ENCODE measurements around the gene SLC2A1.

DNA sequence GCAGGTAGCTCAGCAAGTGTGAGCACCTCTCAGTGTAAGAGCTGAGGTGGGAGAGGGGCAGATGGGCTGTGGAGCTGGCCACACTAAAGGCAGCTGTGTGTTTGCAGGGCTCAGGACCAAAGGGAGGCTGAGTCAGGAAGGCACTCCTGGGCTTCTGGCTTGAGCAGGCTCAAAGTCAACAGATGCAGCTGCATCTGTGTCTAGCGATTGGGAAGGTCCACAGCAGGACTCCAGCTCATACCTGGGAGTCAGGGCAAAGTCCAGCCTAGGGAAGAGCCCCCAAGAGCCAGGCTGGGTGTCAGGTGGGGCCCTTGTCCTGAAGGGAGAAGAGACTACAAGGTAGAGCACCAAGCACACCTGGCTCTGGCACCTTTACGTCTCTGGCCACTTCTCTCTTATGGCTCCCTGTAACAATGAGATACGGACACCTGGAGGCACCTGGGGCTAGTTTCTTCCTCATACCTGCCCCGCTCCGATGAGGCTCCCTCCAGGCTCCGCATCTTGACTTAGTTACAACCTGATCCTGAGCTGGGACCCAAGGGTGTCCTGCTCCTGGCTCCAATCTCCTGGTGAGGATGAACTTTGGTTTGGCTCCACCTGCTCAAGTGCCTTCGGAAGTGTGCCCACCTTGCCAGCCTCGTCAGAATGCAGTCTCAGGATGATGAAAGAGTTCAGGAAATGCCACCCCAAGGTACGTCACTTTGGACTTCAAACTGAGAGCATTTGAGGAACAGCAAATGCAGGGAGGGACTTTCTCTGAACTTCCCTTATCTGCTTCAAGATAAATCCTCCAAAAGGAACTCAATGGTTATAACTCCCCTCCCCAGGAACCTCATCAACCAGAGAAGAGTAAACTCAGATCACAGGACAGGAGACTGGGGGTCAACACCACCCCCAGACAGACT, 21.5 kb upstream of the SLC2A1 start:
- TF ChIP-seq, protein P1, sequence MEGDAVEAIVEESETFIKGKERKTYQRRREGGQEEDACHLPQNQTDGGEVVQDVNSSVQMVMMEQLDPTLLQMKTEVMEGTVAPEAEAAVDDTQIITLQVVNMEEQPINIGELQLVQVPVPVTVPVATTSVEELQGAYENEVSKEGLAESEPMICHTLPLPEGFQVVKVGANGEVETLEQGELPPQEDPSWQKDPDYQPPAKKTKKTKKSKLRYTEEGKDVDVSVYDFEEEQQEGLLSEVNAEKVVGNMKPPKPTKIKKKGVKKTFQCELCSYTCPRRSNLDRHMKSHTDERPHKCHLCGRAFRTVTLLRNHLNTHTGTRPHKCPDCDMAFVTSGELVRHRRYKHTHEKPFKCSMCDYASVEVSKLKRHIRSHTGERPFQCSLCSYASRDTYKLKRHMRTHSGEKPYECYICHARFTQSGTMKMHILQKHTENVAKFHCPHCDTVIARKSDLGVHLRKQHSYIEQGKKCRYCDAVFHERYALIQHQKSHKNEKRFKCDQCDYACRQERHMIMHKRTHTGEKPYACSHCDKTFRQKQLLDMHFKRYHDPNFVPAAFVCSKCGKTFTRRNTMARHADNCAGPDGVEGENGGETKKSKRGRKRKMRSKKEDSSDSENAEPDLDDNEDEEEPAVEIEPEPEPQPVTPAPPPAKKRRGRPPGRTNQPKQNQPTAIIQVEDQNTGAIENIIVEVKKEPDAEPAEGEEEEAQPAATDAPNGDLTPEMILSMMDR (conservative IDR thresholded peaks at IDR 0.05): no peak
- TF ChIP-seq EZH2 (IDR thresholded peaks at IDR 0.05; ENCODE audit: low read depth): no peak

All from PC-9 (cell line).